Lower leg skin (tissue), 4 donors: ENCODE results near the gene LMOD2. TPM values are rescaled to one million over a fixed set of nuclear protein-coding genes. Genes with fewer than 3 reads are reported as not detected.

Experiments
- DNase-seq, 2 donors: peaks; one replicate each; pipeline ENCODE4 v3.0.0-alpha.2; 2019; ENCODE audit warnings: low spot score in 2 of 2
- H3K4me3 ChIP-seq: fragments of 200-600 bp; sonication (generic); 2 replicates; pipeline ENCODE4 v1.5.1; 2017; ENCODE audit warnings: mild to moderate bottlenecking, low read depth; ENCODE audit not compliant: poor library complexity, severe bottlenecking
- POLR2A ChIP-seq, 2 donors: fragments of 450-650 bp; IDR thresholded peaks; one replicate each; pipeline ENCODE4 v1.6.1; 2016 to 2017; ENCODE audit warnings: antibody characterized with exemption in 2 of 2, mild to moderate bottlenecking in 1 of 2, moderate library complexity in 1 of 2
- WGBS, 2 donors: methylation state at CpG; one replicate each; pipeline ENCODE4 v1.1.5; 2018; 5-methylcytosine and 5-hydroxymethylcytosine counted together
- intact Hi-C: fragments of 100-400 bp; cut with DNase I; formaldehyde crosslinking; loops from one replicate; pipeline ENCODE4 v1.15.0; 2023; ENCODE audit warnings: low total_unique reads
- total RNA-seq, 4 donors: library from RNA; depleted of rRNA; stranded (reverse); fragments of >200 nt; gene quantifications; one replicate each; pipeline ENCODE4 v1.1.0, GENCODE V29; 2016
- TF ChIP-seq, protein P1 (sequence below), 3 donors: fragments of 450-650 bp; IDR thresholded peaks; one replicate each; pipeline ENCODE4 v1.5.1; 2016; ENCODE audit warnings: antibody characterized with exemption in 3 of 3, mild to moderate bottlenecking in 3 of 3, moderate library complexity in 2 of 3

The LMOD2 gene
- total RNA-seq, 4 donors from 2014 or later = not detected

DNA sequence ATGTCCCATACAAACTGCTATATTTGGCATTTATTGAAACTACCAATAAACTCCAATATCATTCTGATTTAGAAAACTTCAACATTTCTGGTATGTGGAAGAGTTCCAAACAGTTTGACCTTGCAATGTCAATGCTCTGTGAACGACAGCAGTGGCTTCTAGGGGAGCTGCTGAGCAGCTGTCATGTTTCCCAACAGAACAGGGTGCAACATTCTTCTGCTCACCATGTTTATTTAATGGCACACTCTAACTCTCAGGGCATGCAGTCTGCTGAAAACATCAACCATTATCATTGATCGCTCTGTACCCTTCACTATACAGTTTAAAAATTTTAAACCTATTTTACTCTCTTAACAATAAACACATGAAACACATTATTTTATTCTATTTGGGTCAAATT is 25.9 kb downstream of the LMOD2 start:
- intact Hi-C loops = loop anchor here (10.0 kb wide), 1 partner anchor 63 kb away; the partner anchor contains the start of gene WASL
- 79 to 81% methylated on average over 2 of the region's 2 CpGs for WGBS, 2 donors

DNA sequence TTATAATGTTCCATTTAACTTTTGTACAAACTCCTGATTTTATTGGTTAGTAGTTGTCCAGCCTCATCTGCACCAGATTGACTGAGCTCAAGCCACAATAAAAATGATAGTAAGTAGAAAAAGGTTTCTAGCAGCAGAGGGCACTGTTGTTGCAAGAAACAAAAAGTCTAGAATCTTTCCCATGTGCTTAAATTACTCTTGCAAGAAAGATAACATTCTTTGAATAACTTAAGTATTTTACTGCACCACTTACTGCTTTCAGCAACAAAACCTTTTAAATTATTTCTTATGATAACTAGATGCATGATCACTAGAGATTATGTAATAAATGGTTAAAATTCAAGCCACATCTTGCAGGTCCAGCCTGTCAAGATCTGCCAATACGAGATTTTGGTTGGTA is 27.0 kb downstream of the LMOD2 start:
- DNase-seq = no peak
- intact Hi-C loops = loop anchor here (10.0 kb wide), 1 partner anchor 62 kb away; the partner anchor contains the start of gene WASL
- no peak for TF ChIP-seq POLR2A (IDR thresholded peaks at IDR 0.05)
- TF ChIP-seq, protein P1, sequence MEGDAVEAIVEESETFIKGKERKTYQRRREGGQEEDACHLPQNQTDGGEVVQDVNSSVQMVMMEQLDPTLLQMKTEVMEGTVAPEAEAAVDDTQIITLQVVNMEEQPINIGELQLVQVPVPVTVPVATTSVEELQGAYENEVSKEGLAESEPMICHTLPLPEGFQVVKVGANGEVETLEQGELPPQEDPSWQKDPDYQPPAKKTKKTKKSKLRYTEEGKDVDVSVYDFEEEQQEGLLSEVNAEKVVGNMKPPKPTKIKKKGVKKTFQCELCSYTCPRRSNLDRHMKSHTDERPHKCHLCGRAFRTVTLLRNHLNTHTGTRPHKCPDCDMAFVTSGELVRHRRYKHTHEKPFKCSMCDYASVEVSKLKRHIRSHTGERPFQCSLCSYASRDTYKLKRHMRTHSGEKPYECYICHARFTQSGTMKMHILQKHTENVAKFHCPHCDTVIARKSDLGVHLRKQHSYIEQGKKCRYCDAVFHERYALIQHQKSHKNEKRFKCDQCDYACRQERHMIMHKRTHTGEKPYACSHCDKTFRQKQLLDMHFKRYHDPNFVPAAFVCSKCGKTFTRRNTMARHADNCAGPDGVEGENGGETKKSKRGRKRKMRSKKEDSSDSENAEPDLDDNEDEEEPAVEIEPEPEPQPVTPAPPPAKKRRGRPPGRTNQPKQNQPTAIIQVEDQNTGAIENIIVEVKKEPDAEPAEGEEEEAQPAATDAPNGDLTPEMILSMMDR (IDR thresholded peaks at IDR 0.05) = no peak
- 52 to 68% methylated on average over 1 of the region's 1 CpG for WGBS, 2 donors
- H3K4me3 ChIP-seq = no peak overlapping the region

More for the DNA sequence above, 25.9 kb downstream of the LMOD2 start:
- no peak overlapping the region for H3K4me3 ChIP-seq
- TF ChIP-seq POLR2A (IDR thresholded peaks at IDR 0.05) = no peak
- TF ChIP-seq, protein P1 (IDR thresholded peaks at IDR 0.05) = no peak
- no peak for DNase-seq

DNA sequence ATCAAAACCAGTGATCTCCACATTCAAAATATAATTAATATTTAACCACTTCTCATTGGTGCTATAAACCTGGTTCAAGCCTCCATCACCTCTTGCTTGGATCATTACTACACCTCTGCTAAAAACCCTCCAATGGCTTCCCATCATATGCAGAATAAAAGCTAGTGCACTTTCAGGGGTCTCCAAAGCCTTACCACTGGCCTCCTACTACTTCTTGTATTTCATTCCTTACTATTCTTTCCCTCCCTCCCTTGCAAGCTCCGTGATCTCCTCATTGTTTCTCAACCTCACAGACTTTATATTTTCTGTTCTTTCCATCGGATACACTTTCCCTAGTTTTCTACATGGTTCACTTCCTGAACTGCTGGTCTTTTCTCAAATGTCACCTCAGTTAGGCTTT is 31.5 kb downstream of the LMOD2 start:
- intact Hi-C loops = loop anchor here (10.0 kb wide), 1 partner anchor 58 kb away; the partner anchor contains the start of gene WASL
- H3K4me3 ChIP-seq = no peak overlapping the region
- DNase-seq = no peak
- no peak for TF ChIP-seq POLR2A (IDR thresholded peaks at IDR 0.05)
- TF ChIP-seq, protein P1 (IDR thresholded peaks at IDR 0.05) = no peak
- 96 to 98% methylated on average over 2 of the region's 2 CpGs for WGBS, 2 donors

DNA sequence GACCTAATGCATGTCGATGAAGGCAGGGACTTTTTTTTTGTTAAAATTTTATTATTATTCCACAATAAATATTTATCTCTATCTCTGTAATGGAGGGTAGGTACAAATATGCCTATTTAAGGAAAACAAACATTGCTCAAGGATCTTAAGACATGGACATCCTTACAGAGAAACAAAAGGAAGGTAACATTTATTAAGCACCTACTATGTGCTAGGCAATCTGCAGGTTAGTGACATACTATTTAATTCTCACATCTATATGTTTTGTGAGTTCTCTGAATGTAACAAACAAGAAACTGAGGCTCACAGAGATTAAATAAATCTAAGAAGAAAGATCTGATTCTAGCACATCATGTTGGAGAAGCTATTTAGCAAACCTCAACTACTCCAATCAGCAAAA is 32.1 kb downstream of the LMOD2 start:
- TF ChIP-seq, protein P1 (IDR thresholded peaks at IDR 0.05) = no peak
- TF ChIP-seq POLR2A (IDR thresholded peaks at IDR 0.05) = no peak
- DNase-seq = no peak
- no peak overlapping the region for H3K4me3 ChIP-seq
- WGBS, 2 donors = 89 to 98% methylated on average over 1 of the region's 1 CpG
- intact Hi-C loops = loop anchor here (10.0 kb wide), 1 partner anchor 57 kb away; the partner anchor contains the start of gene WASL

DNA sequence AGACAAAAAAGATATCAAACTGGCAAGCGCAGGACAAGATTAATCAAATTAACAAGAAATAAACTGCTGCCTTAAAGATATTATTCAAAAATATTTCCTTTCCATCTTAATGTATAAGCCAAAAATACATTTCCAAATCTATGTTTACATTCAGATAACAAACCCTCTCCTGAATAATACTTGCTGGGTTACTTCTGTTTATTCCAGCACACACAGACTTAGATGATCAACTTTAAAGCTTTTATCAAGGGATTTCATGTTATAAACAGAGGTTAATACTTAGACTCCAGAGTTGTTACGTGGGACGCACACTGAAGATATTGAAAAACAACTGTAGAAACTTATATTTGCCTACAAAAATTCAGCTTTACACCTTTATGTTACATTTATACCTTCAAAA is 33.6 kb downstream of the LMOD2 start:
- 62 to 76% methylated on average over 3 of the region's 3 CpGs for WGBS, 2 donors
- DNase-seq = no peak
- H3K4me3 ChIP-seq = no peak overlapping the region
- intact Hi-C loops = loop anchor here (10.0 kb wide), 1 partner anchor 56 kb away; the partner anchor contains the start of gene WASL
- TF ChIP-seq, protein P1 (IDR thresholded peaks at IDR 0.05) = no peak
- TF ChIP-seq POLR2A (IDR thresholded peaks at IDR 0.05) = no peak

DNA sequence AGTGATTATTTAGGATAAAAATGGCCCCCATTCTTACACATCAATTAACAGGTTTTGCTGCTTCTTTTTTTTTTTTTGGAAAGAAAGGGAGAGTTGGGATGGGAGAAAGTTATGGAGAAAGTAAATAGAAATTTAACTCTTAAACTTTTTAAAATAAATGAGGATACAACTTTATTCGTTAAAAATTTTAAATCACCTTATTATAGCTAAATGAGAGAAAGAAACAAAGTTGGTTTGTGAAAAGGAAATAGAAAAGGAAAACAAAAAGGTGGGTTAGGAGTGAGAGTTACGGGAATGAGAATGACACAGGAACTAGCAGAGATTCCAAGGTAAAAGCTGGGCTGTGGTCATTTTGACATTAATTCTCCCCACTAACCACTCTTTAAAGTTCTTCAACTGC is 34.9 kb downstream of the LMOD2 start:
- TF ChIP-seq, protein P1 (IDR thresholded peaks at IDR 0.05) = no peak
- no peak for DNase-seq
- 93 to 96% methylated on average over 2 of the region's 2 CpGs for WGBS, 2 donors
- H3K4me3 ChIP-seq = no peak overlapping the region
- intact Hi-C loops = no loop called here
